Ascending aorta (tissue), 2 donors: ENCODE measurements around the gene FARP1. TPM values are rescaled to one million over a fixed set of nuclear protein-coding genes. Genes with fewer than 3 reads are reported as not detected.

ENCODE experiments used
- DNase-seq, 2 donors: peaks; one replicate each; pipeline ENCODE4 v3.0.0-alpha.2; 2019; ENCODE audit warnings: low spot score in 2 of 2
- H3K27ac ChIP-seq, 2 donors: fragments of 200-600 bp; sonication (generic); one replicate each; pipeline ENCODE4 v1.5.1; 2016 to 2017; ENCODE audit warnings: mild to moderate bottlenecking in 1 of 2
- H3K27me3 ChIP-seq: fragments of 200-600 bp; sonication (generic); one replicate; pipeline ENCODE4 v1.5.1; 2017
- H3K36me3 ChIP-seq, 2 donors: fragments of 200-600 bp; sonication (generic); one replicate each; pipeline ENCODE4 v1.5.1; 2016
- H3K4me1 ChIP-seq, 2 donors: fragments of 200-600 bp; sonication (generic); one replicate each; pipeline ENCODE4 v1.5.1; 2016 to 2017; ENCODE audit warnings: mild to moderate bottlenecking in 1 of 2
- H3K4me3 ChIP-seq, 2 donors: fragments of 200-600 bp; sonication (generic); one replicate each; pipeline ENCODE4 v1.5.1; 2016 to 2017; ENCODE audit warnings: mild to moderate bottlenecking in 1 of 2
- H3K9me3 ChIP-seq, 2 donors: fragments of 200-600 bp; sonication (generic); one replicate each; pipeline ENCODE4 v1.5.1; 2016
- CTCF ChIP-seq, 3 experiments: fragments of 200-600 bp in 2 of 3; fragments of 450-650 bp in 1 of 3; sonication (generic) in 2 of 3; IDR thresholded peaks; one replicate each; pipeline ENCODE4 v1.5.1; 2016 to 2019; ENCODE audit warnings: antibody characterized with exemption in 3 of 3, mild to moderate bottlenecking in 1 of 3, moderate library complexity in 1 of 3
- intact Hi-C: fragments of 100-400 bp; cut with DNase I; formaldehyde crosslinking; loops from one replicate; pipeline ENCODE4 v1.15.1; 2023
- total RNA-seq: library from RNA; depleted of rRNA; stranded (reverse); fragments of >200 nt; gene quantifications from one replicate; pipeline ENCODE4 v1.1.0, GENCODE V29; 2016

FARP1 gene
- total RNA-seq, 1 donor from 2014 or later: 80.8 TPM

GRCh38 chr13:98364179-98364578 is 221.3 kb downstream of the FARP1 start:
- Histone ChIP-seq H3K36me3 (no peaks in the 10 kb centered on the region), H3K4me3 (no peak overlapping the region), H3K4me1 (no peaks in the 10 kb centered on the region), H3K27me3 (no peaks in the 10 kb centered on the region), H3K9me3 (no peaks in the 10 kb centered on the region), H3K27ac (no peak overlapping the region)
- intact Hi-C loops: no loop called here
- TF ChIP-seq CTCF (IDR thresholded peaks at IDR 0.05): no peak
- no peak for DNase-seq

GRCh38 chr13:98364647-98365046 is 221.8 kb downstream of the FARP1 start:
- no peaks in the 10 kb centered on the region for H3K9me3 ChIP-seq
- no peaks in the 10 kb centered on the region for H3K36me3 ChIP-seq
- H3K4me3 ChIP-seq: no peak overlapping the region
- intact Hi-C loops: no loop called here
- no peaks in the 10 kb centered on the region for H3K27me3 ChIP-seq
- H3K27ac ChIP-seq: no peak overlapping the region
- no peaks in the 10 kb centered on the region for H3K4me1 ChIP-seq
- TF ChIP-seq CTCF (IDR thresholded peaks at IDR 0.05): no peak
- DNase-seq: no peak

DNA sequence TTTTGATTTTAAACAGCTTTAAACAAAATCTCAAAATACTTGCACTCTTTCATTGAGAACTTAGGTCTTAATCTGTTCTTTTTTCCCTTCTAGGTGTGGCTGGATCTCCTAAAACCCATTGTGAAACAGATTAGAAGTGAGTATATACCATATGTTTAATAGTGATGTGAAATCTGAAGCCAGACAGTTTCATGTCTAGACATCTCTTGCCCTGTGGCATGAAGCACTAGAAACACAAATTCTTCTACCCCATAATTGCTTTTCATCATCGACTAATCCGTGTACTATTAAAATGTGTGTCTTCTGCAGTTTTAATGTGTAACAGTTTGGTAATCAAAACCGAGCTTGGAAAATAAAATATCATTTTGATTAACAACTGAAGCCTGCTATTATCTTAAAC is 222.4 kb downstream of the FARP1 start:
- Histone ChIP-seq H3K36me3 (no peaks in the 10 kb centered on the region), H3K4me1 (no peaks in the 10 kb centered on the region), H3K27me3 (no peaks in the 10 kb centered on the region), H3K4me3 (no peak overlapping the region), H3K27ac (no peak overlapping the region), H3K9me3 (no peaks in the 10 kb centered on the region)
- DNase-seq: no peak
- no peak for TF ChIP-seq CTCF (IDR thresholded peaks at IDR 0.05)
- intact Hi-C loops: no loop called here

DNA sequence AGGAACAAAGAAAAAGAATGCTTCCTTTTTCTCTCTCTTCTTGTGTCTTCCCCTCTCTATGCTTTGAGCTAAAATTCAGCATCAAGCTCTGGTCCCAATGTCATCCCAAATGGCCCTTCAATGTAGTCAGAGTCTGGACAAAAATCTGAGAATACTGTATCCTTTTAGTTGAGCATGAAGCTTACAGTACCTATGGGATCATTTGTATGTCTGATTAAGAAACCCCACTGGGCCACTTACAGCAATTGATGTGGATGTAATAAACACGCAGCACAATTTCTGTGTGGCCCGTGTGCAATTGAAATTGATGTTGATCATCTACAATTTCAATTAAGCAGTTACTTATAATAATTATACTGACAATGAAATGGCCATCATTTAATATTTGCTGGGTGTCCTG is 223.1 kb downstream of the FARP1 start:
- intact Hi-C loops: no loop called here
- TF ChIP-seq CTCF (IDR thresholded peaks at IDR 0.05): no peak
- DNase-seq: no peak

GRCh38 chr13:98366443-98366842 is 223.5 kb downstream of the FARP1 start:
- Histone ChIP-seq H3K27me3 (no peaks in the 10 kb centered on the region), H3K4me1 (peaks cover 0 to 4% of the 10 kb centered on the region in 2 donors), H3K9me3 (no peaks in the 10 kb centered on the region), H3K27ac (no peak overlapping the region), H3K36me3 (no peaks in the 10 kb centered on the region), H3K4me3 (no peak overlapping the region)
- TF ChIP-seq CTCF (IDR thresholded peaks at IDR 0.05): no peak
- no peak for DNase-seq
- intact Hi-C loops: no loop called here

More for the DNA sequence above, 223.1 kb downstream of the FARP1 start:
- Histone ChIP-seq H3K36me3 (no peaks in the 10 kb centered on the region), H3K4me1 (peaks cover 0 to 4% of the 10 kb centered on the region in 2 donors), H3K9me3 (no peaks in the 10 kb centered on the region), H3K4me3 (no peak overlapping the region), H3K27ac (no peak overlapping the region), H3K27me3 (no peaks in the 10 kb centered on the region)

DNA sequence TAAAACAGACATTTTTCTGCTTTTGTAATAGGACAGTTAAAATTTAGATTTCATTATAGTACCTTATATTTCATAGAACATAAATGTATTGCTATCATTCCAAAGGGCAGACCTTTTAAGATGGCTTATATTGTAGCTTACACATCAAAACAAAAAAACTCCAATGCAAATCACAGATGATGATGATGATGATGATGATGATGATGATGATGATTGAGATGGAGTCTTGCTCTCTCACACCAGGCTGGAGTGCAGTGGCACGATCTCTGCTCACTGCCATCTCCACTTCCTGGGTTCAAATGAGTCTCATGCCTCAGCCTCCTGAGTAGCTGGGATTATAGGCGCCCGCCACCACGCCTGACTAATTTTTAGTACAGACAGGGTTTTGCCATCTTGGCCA is 224.1 kb downstream of the FARP1 start:
- DNase-seq: peak in 1 of 2 donors; percentile 22
- intact Hi-C loops: no loop called here

More for the DNA sequence above, 224.1 kb downstream of the FARP1 start:
- Histone ChIP-seq H3K4me3 (no peak overlapping the region), H3K27ac (no peak overlapping the region), H3K4me1 (peaks cover 0 to 4% of the 10 kb centered on the region in 2 donors), H3K9me3 (no peaks in the 10 kb centered on the region), H3K27me3 (no peaks in the 10 kb centered on the region), H3K36me3 (no peaks in the 10 kb centered on the region)
- TF ChIP-seq CTCF (IDR thresholded peaks at IDR 0.05): no peak
